Hepatocyte (in vitro differentiated cells): ENCODE measurements around the gene P2RY14.
"Not testable (repeated sequence)": the region's sequence is repeated elsewhere in the genome, so short reads cannot be mapped to it uniquely, and the experiment has no call there.

Source experiments
- EZH2 ChIP-seq: fragments of 200-600 bp; sonication (generic); IDR thresholded peaks from 2 replicates; pipeline ENCODE4 v1.6.1; 2016; ENCODE audit warnings: antibody characterized with exemption, mild to moderate bottlenecking, borderline replicate concordance
- EZH2phosphoT487 ChIP-seq: fragments of 200-600 bp; sonication (generic); IDR thresholded peaks from one replicate; pipeline ENCODE4 v1.6.1; 2018; ENCODE audit warnings: antibody characterized with exemption, mild to moderate bottlenecking, low read depth, moderate library complexity; ENCODE audit not compliant: unreplicated experiment, severe bottlenecking
- TF ChIP-seq, protein P1 (sequence below): fragments of 200-600 bp; sonication (generic); IDR thresholded peaks from 2 replicates; pipeline ENCODE4 v1.5.1; 2016; ENCODE audit warnings: antibody characterized with exemption, mild to moderate bottlenecking; ENCODE audit not compliant: poor library complexity

DNA sequence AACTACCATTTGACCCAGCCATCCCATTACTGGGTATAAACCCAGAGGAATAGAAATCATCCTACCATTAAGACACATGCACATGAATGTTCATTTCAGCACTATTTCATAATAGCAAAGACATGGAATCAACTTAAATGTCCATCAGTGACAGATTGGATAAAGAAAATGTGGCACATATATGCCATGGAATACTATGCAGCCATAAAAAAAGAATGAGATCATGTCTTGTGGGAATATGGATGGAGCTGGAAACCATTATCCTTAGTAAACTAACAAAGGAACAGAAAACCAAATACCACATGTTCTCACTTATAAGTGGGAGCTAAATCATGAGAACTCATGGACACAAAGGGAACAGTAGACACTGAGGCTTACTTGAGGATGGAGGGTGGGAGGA, 45.9 kb downstream of the P2RY14 start:
- TF ChIP-seq, protein P1, sequence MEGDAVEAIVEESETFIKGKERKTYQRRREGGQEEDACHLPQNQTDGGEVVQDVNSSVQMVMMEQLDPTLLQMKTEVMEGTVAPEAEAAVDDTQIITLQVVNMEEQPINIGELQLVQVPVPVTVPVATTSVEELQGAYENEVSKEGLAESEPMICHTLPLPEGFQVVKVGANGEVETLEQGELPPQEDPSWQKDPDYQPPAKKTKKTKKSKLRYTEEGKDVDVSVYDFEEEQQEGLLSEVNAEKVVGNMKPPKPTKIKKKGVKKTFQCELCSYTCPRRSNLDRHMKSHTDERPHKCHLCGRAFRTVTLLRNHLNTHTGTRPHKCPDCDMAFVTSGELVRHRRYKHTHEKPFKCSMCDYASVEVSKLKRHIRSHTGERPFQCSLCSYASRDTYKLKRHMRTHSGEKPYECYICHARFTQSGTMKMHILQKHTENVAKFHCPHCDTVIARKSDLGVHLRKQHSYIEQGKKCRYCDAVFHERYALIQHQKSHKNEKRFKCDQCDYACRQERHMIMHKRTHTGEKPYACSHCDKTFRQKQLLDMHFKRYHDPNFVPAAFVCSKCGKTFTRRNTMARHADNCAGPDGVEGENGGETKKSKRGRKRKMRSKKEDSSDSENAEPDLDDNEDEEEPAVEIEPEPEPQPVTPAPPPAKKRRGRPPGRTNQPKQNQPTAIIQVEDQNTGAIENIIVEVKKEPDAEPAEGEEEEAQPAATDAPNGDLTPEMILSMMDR = not testable (repeated sequence)
- TF ChIP-seq EZH2, EZH2phosphoT487: not testable (repeated sequence)
